Left colon (tissue), 2 donors: ENCODE data around the gene VAV2. TPM values are rescaled to one million over a fixed set of nuclear protein-coding genes. Genes with fewer than 3 reads are reported as not detected.

Experiments used
- ATAC-seq: fragments of 200-7000 bp; cut with Tn5 transposase; one replicate; pipeline ENCODE4 v1.9.1; 2020; ENCODE audit warnings: mild to moderate bottlenecking, moderate library complexity
- DNase-seq, 2 donors: peaks; one replicate each; pipeline ENCODE4 v3.0.0-alpha.2; 2020
- intact Hi-C, 2 donors: fragments of 100-400 bp; cut with DNase I in 1 of 2; cut with micrococcal nuclease in 1 of 2; formaldehyde crosslinking; loops; one replicate each; pipeline versions ENCODE4 v1.11.2 to v1.14.0; 2022; cut with DNase I, micrococcal nuclease
- long read RNA-seq: library from polyadenylated mRNA; unstranded; transcript quantifications from one replicate; pipeline ENCODE4 v2.0.0, GENCODE V29; 2021
- total RNA-seq, 2 donors: library from RNA; stranded (reverse); fragmentation: NEBNext Ultra II Directional; extraction: Animal tissue kit (Norgen Biotek cat#: 25700); gene quantifications; one replicate each; pipeline ENCODE4 v1.2.1, GENCODE V29; 2021
- donor health status: DM: no; HTN: no; CAD: no.
- donor health status: DM: yes; HTN: yes; CAD: no.

VAV2 gene, protein sequence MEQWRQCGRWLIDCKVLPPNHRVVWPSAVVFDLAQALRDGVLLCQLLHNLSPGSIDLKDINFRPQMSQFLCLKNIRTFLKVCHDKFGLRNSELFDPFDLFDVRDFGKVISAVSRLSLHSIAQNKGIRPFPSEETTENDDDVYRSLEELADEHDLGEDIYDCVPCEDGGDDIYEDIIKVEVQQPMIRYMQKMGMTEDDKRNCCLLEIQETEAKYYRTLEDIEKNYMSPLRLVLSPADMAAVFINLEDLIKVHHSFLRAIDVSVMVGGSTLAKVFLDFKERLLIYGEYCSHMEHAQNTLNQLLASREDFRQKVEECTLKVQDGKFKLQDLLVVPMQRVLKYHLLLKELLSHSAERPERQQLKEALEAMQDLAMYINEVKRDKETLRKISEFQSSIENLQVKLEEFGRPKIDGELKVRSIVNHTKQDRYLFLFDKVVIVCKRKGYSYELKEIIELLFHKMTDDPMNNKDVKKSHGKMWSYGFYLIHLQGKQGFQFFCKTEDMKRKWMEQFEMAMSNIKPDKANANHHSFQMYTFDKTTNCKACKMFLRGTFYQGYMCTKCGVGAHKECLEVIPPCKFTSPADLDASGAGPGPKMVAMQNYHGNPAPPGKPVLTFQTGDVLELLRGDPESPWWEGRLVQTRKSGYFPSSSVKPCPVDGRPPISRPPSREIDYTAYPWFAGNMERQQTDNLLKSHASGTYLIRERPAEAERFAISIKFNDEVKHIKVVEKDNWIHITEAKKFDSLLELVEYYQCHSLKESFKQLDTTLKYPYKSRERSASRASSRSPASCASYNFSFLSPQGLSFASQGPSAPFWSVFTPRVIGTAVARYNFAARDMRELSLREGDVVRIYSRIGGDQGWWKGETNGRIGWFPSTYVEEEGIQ
- 10 to 100 TPM; 29.6 to 43.2 TPM for total RNA-seq
- long read RNA-seq, full-length matches to known transcripts: 5 of 36 reads
- long read RNA-seq, partial matches to known transcripts: 27 of 36 reads
- long read RNA-seq, other reads (novel, unspliced or antisense): 4 of 36 reads

DNA sequence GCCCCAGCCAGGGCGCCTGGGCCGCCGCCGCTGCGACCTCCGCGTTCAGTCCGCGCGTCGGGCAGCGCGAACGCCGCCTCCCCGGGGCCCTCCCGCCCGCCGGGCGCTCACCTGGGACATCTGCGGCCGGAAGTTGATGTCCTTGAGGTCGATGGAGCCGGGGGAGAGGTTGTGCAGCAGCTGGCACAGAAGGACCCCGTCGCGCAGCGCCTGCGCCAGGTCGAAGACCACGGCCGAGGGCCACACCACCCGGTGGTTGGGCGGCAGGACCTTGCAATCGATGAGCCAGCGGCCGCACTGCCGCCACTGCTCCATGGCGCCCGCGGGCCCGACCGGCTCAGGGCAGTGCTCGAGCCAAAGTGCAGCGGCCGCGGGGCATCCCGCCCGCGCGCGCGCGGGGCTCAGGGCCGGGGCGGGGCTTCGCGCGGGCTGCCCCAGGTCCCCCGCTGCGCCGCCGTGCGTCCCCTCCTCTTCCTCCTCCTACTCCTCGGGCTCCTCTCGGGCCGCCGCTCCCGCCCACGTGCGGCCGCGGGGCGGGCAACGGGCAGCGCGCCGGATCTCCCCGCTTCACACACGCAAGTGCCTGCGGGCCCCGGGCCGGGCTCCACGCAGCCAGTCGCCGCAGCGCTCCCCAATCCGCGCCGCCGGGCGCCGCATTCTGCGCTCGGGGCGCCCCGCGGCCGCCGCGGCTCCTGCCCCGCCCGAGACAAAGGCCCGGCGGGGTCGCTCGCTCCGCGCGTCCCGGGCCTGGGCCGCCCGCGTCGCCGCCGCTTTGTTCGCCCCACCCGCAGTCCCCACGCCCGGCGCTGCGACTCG is at the start of gene VAV2:
TSS of gene VAV2 (minus strand) at position 361 of the 816 bp plus-strand sequence. CDS start at position 315, 46 bp downstream.
- DNase-seq (peak; percentile 66 to 70), ATAC-seq (peak; percentile 33)
- intact Hi-C loops: no loop called here

DNA sequence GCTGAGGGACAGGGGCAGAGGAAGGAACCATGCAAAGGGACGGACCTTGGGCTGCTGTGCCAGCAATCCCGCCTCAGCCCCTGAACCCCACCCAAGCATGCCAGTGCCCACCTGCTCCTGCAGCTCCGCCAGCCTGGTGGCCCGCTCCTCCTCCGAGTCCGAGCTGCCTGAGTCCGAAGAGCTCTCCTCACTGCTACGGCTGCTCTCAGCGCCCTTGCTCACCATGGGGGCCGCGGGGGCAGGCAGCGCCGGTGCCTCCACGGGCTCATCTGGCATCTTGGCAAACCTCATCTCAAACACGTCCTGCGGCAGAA is 49.5 kb upstream of the VAV2 start:
- ATAC-seq (no peak), DNase-seq (no peak)
- intact Hi-C loops: no loop called here

DNA sequence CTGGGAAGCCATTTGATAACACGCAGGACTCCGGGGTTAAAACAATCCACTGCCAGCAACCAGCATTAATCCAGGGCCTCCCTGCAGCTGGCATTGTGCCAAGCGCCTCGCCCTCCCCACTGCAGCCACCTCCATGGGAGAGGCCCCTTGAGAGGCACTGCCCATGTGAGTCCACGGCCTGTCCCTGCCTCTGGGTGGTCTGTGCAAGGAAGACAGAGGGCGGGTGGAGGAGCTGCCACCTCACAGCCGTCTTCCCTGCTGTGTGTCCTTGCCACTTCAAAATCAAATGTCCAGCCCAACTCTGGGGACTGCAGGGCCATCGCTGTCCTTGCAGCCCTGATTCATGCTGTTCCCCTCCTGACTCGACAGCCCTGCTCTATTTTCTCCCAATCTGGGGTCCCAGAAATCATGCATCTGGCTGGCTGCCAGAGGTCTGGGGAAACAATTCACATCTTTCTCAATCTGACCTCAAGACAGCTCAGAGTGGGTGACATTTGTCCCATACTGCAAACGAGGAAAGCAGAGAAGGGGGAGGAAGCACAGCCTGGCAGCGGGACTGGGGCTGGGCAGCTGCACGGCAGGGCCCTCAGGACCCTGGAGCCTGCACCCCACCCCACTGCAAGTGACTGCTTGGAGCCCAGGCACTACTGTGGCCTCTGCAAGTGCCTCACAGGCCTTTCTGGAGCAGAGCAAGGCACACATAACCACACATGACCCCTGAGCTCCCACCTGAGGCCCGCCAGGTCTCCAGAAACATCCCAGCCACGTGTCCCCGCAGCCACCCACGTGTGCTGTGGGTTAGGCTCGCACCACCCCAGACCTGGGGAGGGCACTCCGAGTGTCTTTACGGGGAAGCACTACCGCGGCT is 48.9 kb upstream of the VAV2 start:
- ATAC-seq (peak; percentile 70), DNase-seq (peak in 1 of 2 donors; percentile 43)
- intact Hi-C loops: no loop called here

DNA sequence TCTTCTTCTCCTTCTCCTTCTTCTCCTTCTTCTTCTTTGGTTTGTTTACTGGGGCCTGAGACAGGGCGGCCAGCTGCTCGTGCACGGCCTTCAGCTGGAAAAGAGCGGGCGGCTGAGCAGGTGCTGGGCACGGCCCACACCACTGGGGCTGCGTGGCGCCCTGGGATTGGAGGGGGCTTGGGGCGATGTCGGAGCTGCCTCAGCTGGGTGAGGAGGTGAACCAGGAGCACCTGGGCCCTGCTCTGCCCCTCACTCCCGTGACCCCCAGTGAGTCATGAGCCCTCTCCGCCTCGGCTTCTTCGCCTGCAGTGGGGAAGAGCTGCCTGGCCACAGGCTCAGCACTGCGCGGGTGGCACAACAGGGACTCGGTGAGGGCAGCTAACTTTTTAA is 48.0 kb upstream of the VAV2 start:
- intact Hi-C loops: no loop called here
- no peak for DNase-seq
- ATAC-seq: no peak

DNA sequence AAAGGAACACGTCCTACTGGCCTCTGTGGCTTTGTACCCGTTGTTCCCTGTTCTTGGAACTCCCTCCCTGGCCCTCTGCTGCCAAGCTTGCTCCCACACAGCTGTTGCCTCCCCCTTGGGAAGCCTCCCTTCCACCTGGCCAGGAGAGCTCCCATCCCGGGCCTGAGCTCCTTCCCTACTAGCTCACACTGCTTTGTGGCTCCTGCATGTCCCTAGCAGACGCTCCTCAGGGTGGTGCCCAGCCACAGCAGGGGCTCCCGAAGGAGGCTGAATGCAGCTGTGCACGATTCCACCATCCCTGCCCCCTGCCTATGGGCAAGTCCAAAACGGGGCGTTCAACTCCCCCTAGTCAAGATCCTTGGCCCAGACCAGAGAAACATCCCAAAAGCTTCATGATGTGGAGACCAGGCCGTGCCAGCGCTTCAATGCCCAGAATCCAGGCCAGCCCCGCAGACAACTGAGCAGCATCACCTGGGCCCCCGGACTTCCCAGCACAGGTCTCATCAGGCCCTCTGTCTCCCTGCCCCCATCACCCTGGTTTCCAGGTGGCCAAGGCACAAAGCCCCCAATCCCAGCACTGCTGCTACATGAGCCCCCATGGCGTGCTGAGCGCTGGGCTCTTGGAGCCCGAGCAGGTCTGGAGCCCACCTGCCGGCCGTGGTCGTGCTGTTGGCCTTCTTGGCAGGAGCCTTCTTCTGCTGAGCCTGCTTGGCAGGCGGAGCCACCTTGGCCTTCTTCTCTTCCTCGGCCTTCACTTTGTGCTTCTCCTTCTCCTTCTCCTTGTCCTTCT is 47.5 kb upstream of the VAV2 start:
- ATAC-seq (no peak), DNase-seq (no peak)
- intact Hi-C loops: no loop called here

DNA sequence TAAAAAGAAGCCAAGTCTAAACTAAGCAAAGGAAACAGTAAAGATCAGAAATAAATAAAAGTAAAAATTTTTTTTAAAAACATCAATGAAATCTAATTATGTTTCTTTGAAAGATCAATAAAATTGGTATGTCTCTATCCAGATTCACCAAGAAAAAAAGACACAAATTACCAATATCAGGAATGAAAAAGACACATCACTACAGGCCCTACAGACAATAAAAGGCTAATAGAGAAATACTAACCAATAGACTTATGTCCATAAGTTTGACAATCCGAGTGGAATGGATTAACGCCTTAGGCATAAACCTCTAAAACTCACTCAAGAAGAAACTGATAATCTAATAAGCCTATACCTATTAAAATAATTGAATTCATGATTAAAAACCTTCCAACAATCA is 45.5 kb upstream of the VAV2 start:
- DNase-seq (no peak), ATAC-seq (no peak)
- intact Hi-C loops: no loop called here

DNA sequence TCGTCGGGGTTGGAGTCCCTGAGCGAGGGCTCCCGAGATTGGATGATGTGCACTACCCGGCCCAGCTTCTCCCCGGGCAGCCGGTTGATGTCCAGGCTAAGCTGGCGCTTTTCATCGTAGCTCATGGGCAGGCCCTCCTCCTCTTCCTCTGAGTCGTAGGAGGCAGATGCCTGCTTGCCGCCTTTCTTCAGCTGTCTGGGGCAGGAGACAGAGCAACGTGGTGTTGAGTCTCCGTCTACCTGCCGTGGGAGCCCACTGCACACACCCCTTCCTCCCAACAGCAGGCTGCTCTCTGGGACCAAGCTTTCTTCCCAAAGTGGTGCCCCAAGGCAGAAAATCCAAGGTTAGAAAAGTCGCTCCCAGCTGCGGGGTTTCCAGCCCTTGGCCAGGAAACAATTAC is 44.0 kb upstream of the VAV2 start:
- DNase-seq (no peak), ATAC-seq (no peak)
- intact Hi-C loops: no loop called here

DNA sequence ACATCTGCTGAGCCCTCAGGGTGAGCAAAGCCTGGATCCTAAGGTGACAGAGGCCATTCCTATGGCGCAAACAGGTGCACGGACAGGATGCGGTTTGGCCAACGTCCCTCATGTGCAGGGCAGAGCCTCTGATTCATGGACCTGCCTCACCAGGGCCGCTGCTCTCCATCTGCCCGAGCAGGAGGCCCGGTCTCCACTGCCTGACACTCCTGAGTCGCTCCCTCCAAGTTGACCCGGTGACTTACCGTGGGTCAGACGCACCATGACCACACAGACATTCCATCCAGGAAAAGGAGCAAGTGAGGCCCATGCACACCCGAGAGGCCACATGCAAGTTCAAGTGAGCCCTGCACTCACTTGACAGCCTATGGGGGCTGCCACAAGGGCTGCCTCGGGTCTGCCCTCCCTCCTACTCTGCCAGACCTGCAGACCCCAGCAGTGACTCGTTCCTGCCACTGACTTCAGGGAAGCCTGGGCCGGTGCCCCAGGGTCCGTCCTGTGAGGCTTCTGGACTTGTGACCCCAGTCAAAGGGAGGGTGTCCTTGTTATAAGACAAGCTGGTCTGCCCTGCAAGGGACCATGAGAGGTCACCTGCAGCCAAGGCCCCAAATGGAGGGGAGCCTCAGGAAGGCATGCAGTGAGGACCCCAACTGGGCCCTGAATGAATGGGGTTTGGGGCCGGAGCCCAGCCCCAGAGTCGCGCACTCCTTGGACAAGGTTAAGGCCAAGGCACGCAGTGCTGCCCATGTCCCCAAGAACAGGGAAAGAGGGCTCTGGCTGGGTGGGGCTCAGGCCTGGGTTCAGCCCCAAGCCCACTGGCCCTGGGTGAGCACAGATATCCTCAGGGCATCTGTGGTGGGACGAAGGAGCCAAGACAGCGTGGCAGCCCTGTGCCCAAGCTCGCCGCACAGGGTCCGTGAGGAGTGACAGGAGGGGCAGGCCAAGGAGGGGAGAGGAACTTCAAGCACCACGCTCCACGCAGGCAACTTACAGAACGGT is 43.2 kb upstream of the VAV2 start:
- ATAC-seq (no peak), DNase-seq (no peak)
- intact Hi-C loops: no loop called here

DNA sequence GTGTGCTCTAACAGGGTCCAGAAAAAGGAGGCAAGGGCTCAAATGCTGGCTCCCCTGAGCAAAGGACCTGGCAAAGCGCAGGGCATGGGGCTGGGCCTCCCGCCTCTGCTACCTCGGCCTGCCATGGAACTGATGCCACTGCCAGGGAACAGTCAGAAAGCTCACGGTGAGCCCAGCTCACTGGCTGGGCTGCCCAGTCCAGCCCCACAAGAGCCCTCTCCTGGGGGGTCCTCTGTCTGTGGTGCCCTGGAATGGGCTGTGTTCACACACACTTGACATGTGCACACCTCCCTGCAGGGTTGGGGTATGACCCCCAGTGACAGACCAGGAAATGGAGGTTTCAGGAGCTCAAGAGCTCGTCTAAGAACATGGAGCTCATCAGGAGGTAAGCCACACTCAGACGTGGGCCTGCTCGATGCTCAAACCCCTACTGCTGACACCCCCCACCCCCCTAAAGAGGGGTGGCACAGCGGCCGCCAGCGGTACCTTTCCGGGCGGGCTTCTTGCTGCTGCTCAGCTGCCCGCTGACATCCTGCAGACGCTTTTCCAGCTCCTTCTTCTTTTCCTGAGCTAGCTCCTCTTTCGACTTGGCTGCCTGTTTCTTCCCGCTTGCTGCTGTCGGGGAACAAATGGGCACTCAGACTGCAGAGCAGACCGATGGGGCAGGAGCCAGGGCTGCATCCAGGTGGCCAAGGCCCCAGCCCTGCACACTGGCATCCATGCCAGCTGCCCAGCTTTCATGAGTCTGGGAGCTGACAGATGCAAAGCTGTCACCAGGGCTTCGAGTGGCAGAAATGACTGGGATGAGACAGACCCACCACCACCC is 42.3 kb upstream of the VAV2 start:
- DNase-seq (no peak), ATAC-seq (no peak)
- intact Hi-C loops: no loop called here

DNA sequence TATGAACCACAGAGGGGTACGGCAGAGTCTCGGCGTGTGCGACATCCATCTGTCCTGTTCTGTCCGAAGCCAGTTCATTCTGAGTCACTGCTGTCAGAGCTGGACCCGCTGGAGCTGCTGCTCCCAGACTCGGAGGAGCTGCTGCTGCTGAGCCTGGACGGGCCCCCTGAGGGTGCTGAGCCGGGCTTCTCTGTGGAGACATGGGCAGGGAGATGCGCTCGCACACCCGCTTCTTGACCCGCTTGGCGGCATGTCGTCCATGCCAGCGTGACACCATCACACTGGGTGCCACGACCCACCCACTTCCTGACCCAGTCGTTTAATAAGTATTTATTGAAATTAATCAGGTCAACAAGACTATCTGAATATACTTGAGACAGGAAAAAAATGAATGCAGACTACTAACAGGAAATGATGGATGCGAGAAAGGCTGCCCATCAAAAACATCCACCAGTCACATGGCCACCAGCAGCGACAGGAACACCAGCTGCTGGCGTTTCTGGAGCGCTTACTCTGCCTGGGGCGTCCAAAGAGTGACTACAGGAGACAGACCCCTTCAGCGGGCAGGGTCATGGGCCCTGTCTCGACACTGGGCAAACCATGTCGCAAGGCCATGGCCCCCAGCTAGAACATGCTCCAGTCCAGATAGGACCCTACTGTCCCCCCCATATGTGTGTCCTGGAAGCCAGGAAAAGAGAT is 41.5 kb upstream of the VAV2 start:
- no peak for DNase-seq
- no peak for ATAC-seq
- intact Hi-C loops: no loop called here

DNA sequence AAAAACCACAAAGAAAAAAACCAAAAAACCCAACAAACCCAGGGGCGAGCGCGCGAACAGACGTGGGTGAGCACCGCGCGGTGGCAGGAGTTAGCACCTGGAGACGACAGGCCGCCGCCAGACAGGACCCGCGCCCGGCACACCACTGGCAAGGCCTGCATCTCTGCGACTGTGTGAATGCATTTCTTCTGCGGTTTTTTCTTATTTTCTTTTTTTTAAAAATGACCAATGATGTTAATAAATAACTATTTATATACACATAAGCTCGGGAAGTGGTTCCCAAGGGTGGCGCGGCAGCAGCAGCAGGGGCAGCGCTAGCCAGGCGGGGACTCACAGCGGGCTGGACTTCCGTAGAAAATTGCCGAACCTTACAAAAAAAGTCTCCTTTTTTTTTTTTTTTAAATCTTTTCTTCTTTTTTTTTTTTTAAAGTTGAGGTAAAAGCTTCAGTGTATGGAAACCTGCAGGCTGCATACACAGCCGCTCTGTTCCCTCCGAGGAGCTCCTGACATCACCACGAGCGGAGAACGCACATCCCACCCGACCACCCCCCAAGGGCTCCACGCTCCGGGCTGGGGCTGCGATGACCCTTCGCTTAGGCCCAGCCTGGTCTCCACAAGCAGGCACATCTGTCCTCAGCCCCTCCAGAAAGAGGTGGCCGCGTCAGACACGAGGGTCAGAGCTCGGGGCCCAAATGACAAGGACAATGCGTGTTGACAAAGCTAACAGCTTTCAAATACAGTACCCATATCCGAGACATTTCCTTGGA is 40.5 kb upstream of the VAV2 start:
- DNase-seq (no peak), ATAC-seq (no peak)
- intact Hi-C loops: no loop called here

DNA sequence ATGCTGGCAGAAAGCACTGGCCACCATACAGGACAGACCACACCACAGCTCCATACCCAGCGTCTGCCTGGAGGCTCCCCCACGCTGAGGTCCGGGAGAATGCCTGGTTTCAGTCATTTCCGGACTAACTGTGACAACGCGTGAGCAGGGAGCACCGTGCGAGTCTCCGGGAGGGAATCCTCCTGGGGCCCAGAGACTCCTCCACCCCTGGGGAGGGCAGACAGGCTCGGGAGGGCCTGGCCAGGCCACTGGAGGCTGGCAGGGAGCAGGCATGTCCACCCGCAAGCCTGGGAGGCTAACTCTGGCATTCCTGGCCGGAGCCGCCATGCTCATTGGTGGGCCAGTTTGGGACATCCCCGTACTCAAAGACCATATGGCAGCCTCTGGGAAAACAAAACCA is 39.7 kb upstream of the VAV2 start:
- ATAC-seq: no peak
- intact Hi-C loops: no loop called here
- DNase-seq: no peak

DNA sequence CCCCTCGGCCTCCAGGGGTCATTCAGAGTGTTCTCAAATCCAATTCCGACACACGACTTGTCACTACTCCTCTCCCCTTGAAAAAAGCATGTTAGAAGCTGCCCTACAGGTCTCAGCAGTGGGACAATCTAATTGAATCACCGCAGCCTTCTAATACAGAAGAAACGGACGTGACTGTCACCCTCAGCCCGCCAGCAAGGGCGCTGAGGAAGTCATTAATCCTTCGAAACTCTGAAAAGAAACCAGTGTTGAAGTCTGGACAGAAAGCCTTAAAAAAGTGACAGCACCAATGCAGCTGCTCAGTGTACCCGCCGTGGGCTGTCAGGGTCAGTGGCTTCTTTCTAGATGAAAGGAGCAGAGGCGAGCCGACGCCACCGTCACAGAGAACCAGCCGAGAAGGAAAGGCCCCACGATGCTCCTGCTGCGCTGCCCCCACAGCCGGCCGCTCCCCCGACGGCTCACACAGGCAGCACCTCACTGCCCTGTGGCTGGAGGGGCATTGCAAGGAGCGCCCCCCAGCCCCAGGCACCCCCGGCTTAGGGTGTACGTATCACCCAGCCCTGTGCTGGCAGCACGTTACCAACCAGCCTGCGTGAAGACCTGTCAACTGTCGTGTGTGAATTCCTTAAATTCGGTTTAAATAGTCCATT is 38.8 kb upstream of the VAV2 start:
- no peak for ATAC-seq
- DNase-seq: no peak
- intact Hi-C loops: no loop called here
